GM18519 (cell line): ENCODE measurements around the gene AUH.
"Not testable (repeated sequence)": the region's sequence is repeated elsewhere in the genome, so short reads cannot be mapped to it uniquely, and the experiment has no call there.

Experiments
- ATAC-seq: cut with Tn5 transposase; IDR thresholded peaks from one replicate; pipeline ENCODE4 v1.9.1; 2021; ENCODE audit warnings: mild to moderate bottlenecking, moderate library complexity; ENCODE audit not compliant: unreplicated experiment, low FRiP score

The AUH gene

DNA sequence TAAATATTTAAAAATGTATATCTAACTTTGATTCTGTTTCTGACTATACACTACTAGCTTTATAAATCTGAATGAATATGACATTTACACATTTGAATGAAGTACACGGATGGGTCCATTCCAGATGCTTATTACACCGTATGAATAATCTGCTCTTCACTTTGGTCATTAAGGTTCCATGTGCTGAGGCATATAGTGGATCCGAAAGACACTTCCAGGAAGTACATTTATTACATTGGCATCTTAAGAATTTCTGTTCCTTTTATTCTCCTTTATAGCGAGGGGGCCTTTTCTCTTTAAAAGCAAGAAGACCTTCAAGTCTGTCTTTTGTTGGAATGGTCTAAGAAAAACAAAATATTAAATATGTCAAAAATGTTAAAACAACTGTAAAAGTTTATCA lies 147.6 kb downstream of the AUH start:
- no peak for ATAC-seq

DNA sequence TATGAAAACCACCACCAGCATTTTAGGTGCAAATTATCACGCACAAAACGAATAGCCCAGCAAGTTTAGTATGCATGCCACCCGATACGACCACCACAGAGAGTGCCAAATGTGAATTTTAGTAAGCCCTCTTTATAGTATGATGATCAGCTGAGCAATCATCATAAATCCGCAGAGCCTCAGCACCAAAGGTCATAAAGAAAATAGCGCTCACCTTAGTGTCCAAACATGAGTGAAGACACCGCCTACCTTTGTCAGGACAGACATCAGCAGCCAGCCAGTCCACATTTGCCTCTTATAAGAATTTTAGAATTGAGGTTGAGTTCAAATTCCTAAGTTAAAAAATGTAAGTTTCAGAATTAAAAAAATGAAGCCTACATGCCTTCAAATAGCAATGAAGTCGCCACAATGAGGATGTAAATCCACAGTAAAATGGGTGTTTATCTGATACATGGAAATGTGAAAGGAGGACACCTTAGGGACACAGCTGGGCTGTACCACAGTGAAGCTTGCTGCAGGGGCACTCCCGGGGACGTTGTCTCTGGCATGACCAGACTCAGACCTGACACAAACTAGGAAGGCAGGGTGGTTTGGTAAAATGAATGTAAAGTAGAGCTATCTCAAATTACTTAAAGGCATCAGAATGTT lies 149.0 kb downstream of the AUH start:
- no peak for ATAC-seq

DNA sequence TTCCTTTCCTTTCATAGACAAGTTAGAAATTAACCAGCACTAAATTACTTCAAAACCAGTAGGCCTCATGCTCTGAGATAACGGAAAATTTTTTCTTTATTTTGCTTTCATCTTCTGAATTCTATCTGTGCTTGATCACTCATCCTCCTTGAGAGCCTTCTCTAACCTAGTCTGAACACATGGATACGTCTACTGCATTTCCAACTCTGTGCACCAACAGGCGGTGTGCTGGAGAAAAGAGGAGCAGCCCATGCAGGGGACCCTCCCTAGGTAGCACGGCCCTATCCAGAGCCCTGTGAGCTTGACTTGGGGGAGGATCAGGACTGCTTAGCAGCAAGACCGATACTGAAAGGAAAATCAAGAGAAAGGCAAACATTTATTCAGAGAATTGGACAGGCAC lies 149.8 kb downstream of the AUH start:
- no peak for ATAC-seq

DNA sequence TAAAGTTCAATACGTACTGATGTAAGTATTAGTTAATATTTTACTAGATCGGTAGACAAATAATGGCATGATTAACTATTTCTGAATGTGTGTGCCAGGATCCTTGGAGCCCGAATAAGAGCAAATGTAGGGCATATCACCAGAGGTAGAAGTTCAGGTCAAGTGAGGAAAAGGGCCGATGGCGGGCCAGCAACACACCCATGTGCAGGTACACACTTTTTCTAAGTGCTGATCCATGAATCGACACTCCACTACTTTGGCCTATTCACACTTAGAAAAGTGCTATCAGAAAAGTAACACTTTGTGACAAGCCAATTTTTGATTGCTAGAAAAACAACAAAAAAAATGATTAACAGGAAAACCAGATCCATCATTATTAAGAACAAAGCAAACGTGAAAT lies 150.3 kb downstream of the AUH start:
- ATAC-seq, result no peak

DNA sequence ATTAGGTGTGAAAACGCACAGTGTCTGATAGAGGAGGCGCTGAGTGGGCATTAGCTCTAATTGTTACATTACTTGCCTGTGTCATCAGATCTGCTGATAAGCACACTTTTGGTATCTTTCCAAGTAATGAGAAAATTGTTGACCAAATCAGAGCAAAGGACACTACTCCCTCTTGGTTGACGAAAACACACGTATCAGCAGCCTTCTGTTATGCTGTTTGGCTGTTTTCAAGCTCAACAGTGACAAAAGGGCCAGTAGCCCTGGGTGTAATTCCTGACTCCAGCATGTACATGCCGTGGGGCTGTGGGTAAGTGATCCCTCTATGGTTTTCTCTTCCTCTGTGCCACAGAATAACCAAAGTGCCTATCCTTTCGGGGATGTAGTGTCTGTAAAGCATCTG lies 151.4 kb downstream of the AUH start:
- ATAC-seq, result no peak

DNA sequence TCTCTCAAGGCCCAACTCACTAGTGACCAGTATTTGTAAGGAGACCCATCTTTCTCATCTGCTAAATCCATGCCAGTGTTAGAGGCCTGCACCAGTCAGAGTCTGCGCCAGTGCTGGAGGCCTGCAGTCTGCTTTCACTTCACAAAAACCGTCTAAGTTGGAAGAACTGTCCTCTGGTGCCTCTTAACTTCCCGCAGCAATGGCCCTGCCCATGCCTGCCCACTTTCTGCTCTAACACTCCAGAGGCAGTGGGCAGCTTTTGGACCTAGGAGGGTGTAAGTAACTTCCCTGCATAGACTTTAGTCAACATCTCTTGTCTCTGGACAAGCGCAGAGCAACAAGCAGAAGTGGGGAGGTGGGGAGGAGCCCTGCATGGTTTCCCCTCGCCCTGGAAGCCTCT lies 152.9 kb downstream of the AUH start:
- no peak for ATAC-seq

DNA sequence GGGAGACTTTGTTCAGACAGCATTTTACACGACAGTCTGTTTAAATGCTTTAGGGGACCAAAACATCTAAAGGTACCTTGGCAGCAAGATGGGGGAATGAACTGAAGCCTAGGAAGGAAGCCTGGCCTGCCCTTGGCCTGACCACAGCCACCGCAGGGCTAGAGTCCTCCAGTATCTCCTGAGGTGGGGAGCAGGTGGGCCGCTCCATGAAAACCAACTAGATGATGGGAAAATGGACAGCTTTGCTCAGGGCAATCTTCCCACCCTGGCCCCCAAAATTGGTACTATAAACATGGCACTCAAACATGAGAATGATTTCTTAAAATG lies 153.3 kb downstream of the AUH start:
- no peak for ATAC-seq

DNA sequence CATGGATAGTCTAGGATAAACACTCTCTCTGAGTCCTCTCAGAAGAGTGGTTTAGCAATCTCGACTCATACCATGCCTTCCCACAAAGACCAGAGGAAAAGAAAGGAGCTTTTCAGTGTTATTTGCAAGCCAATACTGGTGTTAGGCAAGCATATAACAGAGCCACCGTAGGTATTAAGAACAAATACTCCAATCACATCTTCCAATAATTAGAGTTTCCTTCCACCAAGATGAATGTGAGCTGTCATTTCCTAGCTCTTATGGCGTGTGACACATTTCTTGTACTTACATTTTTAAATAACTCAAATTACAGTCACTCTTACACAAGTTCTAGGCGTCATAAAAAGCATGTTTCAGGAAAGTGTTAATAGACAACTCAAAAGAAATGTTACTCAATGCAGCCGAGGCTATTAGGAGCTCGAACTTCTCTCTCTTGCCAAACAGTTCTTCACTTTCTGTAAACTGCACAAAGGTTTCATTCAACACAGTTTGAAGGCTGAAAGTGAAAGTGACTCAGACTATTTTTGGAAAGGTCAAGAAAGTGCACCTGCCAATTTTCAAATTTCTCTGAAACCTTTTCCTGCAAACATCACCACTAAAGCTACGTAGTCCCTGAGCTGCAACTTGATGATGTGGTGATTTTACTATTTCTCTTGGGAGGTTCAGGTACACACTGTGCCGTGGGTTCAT lies 153.8 kb downstream of the AUH start:
- peak; percentile 67 for ATAC-seq

DNA sequence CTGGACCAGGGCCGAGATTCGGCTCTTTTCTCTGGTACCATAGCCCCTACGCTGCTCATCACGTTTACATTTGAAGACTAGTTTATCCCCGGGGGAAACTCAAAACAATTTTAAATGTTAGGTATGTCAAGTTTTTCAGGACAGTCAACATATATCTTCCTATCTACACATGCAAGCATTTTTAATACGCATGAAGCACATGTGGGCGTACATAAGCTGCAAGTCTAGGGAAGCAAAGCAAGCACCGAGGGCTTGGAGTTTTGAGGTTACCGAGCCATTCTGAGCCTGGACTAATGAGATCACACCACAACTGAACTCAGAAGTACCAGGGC lies 154.4 kb downstream of the AUH start:
- ATAC-seq, result no peak

DNA sequence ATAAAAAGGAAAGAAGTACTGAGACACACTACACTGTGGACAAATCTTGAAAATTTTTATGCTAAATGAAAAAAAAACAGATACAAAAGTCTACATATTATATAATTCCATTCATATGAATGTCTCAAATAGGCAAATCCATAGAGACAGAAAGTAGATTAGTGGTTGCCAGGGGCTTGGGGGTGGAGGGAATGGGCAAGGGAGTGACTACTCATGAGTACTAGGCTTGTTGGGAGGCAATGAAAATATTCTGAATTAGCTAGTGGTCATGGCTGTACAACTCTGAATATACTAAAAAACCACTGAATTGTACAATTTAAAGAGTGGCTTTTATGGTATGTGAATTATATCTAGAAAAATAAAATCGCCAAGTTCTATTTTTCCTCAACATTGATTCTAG lies 154.9 kb downstream of the AUH start:
- ATAC-seq, result no peak

DNA sequence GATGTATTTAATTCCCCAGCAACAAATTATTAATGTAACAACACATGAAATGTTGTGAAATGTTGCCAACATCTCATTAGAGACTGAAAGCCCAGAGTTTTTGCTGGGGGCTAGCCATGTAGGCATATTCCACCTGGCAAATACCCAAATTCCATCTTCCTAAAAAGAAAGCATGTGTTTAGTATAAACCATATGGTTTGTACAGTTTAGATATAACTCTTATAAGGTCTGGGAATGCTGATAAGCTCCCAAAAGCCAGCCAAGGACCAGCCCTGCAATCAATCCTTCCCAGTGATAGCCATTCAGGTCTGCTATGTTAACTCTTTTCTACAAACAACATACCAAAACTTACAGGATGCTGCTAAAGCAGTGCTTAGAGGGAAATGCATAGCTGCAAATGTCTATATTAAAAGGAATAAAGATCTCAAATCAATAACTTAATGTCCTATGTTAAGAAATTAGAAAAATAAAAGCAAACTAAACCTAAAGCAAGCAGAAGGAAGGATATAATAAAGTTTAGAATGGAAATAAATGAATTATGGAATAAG lies 158.9 kb downstream of the AUH start:
- ATAC-seq, result no peak

DNA sequence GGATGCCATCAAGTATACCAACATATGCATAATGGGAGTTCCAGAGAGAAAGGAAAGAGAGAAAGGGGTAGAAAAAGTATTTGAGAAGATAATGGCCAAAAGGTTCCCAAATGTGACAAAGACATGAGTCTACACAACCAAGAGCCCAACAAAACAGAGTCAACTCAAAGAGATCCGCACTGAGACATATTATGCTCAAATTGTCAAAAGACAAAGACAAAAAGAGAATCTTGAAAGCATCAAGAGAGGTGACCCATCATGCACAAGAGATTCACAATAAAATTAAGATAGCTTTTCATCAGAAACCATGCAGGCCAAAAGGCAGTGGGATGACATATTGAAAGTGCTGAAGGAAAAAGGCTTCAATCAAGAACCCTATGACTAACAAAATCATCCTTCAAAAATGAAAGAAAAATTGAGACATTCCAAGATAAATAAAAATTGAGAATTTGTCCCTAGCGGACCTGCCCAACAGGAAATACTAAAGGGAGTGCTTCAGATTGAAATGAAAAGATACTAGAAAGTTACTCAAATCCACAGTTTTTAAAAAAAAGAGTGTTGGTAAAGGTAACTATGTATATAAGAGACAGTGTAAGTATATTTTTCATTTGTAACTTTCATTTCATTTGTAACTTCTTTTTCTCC lies 160.9 kb downstream of the AUH start:
- ATAC-seq, result no peak

DNA sequence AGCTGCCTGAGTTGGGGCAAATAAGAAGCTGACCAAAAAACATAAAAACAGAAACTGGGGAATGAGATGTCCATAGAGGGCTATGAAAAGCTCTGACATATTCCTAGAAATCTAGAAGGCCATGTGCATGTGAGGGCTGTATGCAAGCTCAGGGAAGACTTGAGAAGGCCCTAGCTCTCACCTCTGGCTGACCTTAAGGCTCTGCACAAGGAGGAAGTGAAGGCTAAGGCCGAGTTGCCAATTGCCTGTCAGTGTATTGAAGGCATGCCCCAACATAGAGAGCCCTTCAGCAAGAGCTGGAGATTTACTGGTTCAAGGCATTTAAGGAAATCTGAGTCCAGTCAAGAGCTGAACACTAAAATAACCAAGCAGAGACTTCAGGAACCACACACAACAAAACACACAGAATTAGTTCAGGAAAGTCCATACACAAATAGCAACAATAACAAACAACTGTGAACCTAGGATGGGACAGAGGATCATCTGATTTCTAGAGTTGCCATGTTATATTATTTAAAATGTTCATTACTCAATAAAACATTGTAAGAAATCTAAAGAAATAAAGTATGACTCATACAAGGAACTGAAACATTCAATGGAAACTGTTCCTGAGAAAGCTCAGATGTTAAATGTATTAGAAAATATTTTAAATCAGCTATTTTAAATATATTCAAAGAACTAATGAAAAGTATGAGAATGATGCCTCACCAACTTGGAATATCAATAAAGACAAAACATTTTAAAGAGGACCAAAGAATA lies 161.8 kb downstream of the AUH start:
- ATAC-seq, result no peak

DNA sequence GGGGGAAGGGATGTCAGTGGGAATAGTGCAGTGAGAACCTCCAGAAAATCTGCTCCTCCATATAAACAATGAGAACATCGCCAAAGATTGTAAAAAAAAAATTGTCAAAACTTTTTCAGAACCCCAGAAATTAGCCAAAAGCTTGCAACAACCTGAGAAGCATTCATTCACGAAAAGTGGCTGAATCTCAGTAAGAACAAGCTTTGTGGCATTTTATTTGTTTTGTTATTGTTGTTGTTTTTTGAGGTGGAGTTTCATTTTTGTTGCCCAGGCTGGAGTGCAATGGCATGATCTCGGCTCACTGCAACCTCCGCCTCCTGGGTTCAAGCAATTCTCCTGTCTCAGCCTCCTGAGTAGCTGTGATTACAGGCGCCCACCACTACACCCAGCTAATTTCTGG lies 162.8 kb downstream of the AUH start:
- not testable (repeated sequence) for ATAC-seq

DNA sequence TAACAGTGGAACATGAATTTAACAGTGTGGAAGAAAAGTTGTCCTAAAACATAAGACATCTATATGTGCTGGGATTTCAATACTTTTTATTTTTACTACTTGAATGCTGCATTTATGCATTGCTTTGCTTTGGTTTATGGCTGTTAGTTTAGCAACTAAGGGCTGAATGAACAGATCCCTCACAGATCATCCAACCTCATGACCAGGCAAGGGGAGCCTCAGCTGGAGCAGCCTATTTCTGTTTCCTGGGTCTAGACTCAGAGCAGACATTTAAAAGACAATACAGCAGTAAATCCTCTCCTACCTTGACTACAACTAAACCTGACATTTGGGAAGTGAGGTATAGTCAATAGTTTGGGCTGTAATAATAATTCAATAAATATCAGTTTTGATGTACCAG lies 163.3 kb downstream of the AUH start:
- ATAC-seq, result no peak

DNA sequence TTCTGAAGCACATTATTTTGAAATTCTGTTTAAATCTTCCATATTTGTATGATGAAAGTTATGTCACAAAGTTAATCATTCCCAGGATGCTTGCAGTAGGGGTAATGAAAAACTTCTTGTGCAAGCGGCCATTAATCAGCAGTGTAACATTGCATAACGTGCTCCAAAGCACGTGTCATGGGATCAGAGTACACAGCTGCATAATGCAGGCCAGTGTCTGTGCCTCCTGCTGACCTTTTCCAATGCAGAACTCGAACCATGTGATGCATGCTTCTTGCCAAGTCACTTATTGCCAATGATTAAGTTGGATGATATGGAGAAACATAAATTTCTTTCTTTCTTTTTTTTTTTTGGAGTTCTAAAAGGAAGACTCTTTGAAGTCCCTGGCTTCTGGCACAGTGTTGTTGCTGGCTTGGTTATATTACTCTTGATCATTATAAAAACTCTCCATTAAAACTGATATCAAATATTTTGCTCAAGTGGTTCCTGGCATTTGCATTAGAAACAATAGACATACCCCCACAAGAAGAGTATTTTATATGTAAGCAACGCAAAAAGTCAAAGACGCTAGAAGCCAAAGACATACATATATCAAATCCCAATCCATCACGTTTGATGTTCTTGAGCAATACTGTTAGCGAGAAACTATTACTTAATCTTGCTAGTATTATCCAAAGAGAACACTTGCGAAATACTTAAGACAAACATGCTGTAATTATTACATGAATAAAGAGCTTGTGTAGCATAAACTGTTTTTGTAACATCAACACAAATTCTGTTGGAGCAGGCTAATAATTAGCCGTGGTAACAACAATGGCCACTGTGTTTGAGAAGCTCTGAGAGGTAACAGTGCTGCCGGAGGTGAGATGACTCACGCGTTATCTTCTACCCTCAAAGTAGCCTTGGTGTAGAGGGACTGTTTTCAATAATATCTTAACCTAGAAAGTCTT lies 164.2 kb downstream of the AUH start:
- no peak for ATAC-seq

DNA sequence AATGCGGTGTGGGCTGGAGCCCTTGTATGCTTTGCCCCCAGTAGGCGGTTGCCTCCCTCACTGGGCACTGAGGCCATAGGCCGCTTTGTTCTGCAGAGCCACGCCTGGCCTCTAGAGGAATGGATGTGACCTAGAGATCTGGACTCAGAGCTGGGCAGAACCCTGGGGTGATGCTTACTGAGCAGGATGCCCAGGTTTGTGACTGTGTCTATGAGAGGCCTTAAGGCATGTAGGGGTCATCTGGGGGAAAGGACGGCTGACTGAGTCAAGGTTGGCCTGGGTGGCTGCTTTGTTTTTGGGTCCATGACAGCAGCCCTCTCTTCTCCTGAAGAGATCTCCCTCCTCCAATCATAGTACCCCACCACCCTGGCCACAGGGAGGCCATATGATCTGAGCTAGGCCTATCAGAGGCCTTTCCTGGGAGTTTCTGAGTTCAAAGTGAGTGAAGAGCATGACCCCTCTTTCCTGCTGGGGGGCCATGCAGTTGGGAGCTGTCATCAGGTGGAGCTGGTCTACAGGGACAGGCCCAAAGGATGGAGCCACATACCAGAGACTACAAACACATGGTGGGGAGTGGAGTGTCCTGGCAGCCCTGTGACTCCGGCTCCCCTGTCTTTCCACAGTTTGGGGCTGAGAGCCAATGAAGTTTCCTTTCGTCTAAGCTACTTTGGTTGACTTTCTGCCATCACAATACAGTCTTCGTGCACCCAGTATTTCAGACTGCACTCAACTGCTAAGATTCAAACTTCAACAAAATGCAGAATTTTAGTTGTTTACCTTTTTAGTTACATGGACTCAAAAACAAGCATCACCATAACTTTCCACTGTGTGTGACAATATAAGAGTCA lies 165.4 kb downstream of the AUH start:
- no peak for ATAC-seq

DNA sequence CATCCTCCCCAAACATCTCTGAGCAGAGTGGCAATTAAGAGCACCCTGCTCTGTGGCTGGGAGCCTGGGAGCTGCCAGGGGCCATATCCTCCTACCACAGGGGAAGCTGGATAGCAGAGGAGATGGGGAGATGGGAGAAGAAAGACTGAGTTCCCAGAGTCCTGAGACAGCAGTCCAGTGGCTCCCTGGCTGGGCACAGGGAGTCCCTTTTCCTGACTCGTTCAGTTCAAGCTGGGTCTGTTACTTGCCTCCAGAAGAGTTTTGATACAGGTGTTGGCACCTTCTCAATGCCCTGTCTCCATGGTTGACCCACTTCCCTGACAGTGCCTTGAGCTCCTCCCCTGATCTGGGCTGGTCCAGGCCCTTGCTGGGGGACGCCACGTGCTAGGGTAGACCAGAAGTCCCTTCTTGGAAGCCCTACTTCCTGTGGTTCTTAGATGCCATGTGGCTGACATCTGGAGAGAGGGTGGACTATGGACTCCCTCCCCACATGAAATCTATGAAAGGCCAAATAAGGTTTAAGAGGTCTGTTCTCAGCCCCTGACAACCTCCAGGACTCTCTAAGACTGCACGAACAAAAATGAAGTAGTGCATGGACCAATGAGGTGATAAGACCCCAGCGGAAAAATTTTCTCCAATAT lies 166.2 kb downstream of the AUH start:
- no peak for ATAC-seq
